Measurements from ENCODE around the gene EWSR1.

EWSR1 gene

GRCh38 chr22:29325356-29325755, 57.3 kb downstream of the EWSR1 start:
- no peak overlapping the region for H3K4me2 ChIP-seq (ENCODE audit: low read depth, low read length, poor library complexity, severe bottlenecking)
- H2AFZ ChIP-seq (ENCODE audit: low read length) = no peak overlapping the region
- no peaks in the 10 kb centered on the region for H4K20me1 ChIP-seq (ENCODE audit: insufficient read depth, low read length, poor library complexity, severe bottlenecking)
- H3K9me2 ChIP-seq (replicated peaks; ENCODE audit: low read depth, low read length) = no peaks in the 10 kb centered on the region
- no peaks in the 10 kb centered on the region for H3K27me3 ChIP-seq (ENCODE audit: insufficient read depth, low read length, poor library complexity, severe bottlenecking)
- no peaks in the 10 kb centered on the region for H3F3A ChIP-seq (ENCODE audit: low read depth)
- no peaks in the 10 kb centered on the region for H3K79me2 ChIP-seq (ENCODE audit: insufficient read depth, low read length)
- H3K9ac ChIP-seq (ENCODE audit: low read depth, low read length, poor library complexity, severe bottlenecking) = no peak overlapping the region
- no peak overlapping the region for H3K4me3 ChIP-seq (ENCODE audit: low read length, poor library complexity, severe bottlenecking)
- peaks cover 40% of the 10 kb centered on the region; the same call in 1 of the 2 replicates for H3K36me3 ChIP-seq (ENCODE audit: insufficient read depth, low read length)
- H3K9me3 ChIP-seq (ENCODE audit: insufficient read depth, low read depth, low read length) = no peaks in the 10 kb centered on the region
- no peaks in the 10 kb centered on the region for H3K4me1 ChIP-seq (ENCODE audit: insufficient read depth, low read length, poor library complexity, severe bottlenecking)
- TF ChIP-seq CTCF (conservative IDR thresholded peaks at IDR 0.05; ENCODE audit: low read length) = no peak
- TF ChIP-seq EZH2phosphoT487 (IDR thresholded peaks at IDR 0.05; ENCODE audit: borderline replicate concordance) = no peak

GRCh38 chr22:29325785-29326315, 57.8 kb downstream of the EWSR1 start:
- H2AFZ ChIP-seq (ENCODE audit: low read length) = no peak overlapping the region
- no peaks in the 10 kb centered on the region for H3K9me2 ChIP-seq (replicated peaks; ENCODE audit: low read depth, low read length)
- peaks cover 45% of the 10 kb centered on the region; the same call in 1 of the 2 replicates for H3K36me3 ChIP-seq (ENCODE audit: insufficient read depth, low read length)
- TF ChIP-seq CTCF (conservative IDR thresholded peaks at IDR 0.05; ENCODE audit: low read length) (no peak), EZH2phosphoT487 (IDR thresholded peaks at IDR 0.05; ENCODE audit: borderline replicate concordance) (no peak)
- no peaks in the 10 kb centered on the region for H3K79me2 ChIP-seq (ENCODE audit: insufficient read depth, low read length)
- H3F3A ChIP-seq (ENCODE audit: low read depth) = no peaks in the 10 kb centered on the region
- no peaks in the 10 kb centered on the region for H3K4me1 ChIP-seq (ENCODE audit: insufficient read depth, low read length, poor library complexity, severe bottlenecking)
- H3K9ac ChIP-seq (ENCODE audit: low read depth, low read length, poor library complexity, severe bottlenecking) = no peak overlapping the region
- H3K27me3 ChIP-seq (ENCODE audit: insufficient read depth, low read length, poor library complexity, severe bottlenecking) = no peaks in the 10 kb centered on the region
- H3K4me2 ChIP-seq (ENCODE audit: low read depth, low read length, poor library complexity, severe bottlenecking) = no peak overlapping the region
- H4K20me1 ChIP-seq (ENCODE audit: insufficient read depth, low read length, poor library complexity, severe bottlenecking) = no peaks in the 10 kb centered on the region
- no peaks in the 10 kb centered on the region for H3K9me3 ChIP-seq (ENCODE audit: insufficient read depth, low read depth, low read length)
- H3K4me3 ChIP-seq (ENCODE audit: low read length, poor library complexity, severe bottlenecking) = no peak overlapping the region

- H3K9me2 ChIP-seq (replicated peaks; ENCODE audit: low read depth, low read length) = no peaks in the 10 kb centered on the region
- no peaks in the 10 kb centered on the region for H4K20me1 ChIP-seq (ENCODE audit: insufficient read depth, low read length, poor library complexity, severe bottlenecking)
- no peak overlapping the region for H3K4me3 ChIP-seq (ENCODE audit: low read length, poor library complexity, severe bottlenecking)
- no peaks in the 10 kb centered on the region for H3K79me2 ChIP-seq (ENCODE audit: insufficient read depth, low read length)
- H3K9me3 ChIP-seq (ENCODE audit: insufficient read depth, low read depth, low read length) = no peaks in the 10 kb centered on the region
- H3F3A ChIP-seq (ENCODE audit: low read depth) = no peaks in the 10 kb centered on the region
- H3K9ac ChIP-seq (ENCODE audit: low read depth, low read length, poor library complexity, severe bottlenecking) = no peak overlapping the region
- no peak overlapping the region for H3K4me2 ChIP-seq (ENCODE audit: low read depth, low read length, poor library complexity, severe bottlenecking)
- TF ChIP-seq CTCF (conservative IDR thresholded peaks at IDR 0.05; ENCODE audit: low read length) (no peak), EZH2phosphoT487 (IDR thresholded peaks at IDR 0.05; ENCODE audit: borderline replicate concordance) (no peak)
- no peak overlapping the region for H2AFZ ChIP-seq (ENCODE audit: low read length)
- H3K4me1 ChIP-seq (ENCODE audit: insufficient read depth, low read length, poor library complexity, severe bottlenecking) = no peaks in the 10 kb centered on the region
- no peaks in the 10 kb centered on the region for H3K27me3 ChIP-seq (ENCODE audit: insufficient read depth, low read length, poor library complexity, severe bottlenecking)
- H3K36me3 ChIP-seq (ENCODE audit: insufficient read depth, low read length) = peaks cover 51% of the 10 kb centered on the region; the same call in 1 of the 2 replicates
Measured at GRCh38 chr22:29326481-29326880, 58.4 kb downstream of the EWSR1 start.

Measured in Loucy (cell line).